Mesangial cell (primary cell): ENCODE data around the gene XPO1. TPM values are rescaled to one million over a fixed set of nuclear protein-coding genes. Genes with fewer than 3 reads are reported as not detected.

Experiments
- total RNA-seq: library from RNA; depleted of rRNA; stranded (reverse); fragments of >200 nt; gene quantifications from 2 replicates; pipeline ENCODE4 v1.2.3, GENCODE V29; 2015

The XPO1 gene, protein sequence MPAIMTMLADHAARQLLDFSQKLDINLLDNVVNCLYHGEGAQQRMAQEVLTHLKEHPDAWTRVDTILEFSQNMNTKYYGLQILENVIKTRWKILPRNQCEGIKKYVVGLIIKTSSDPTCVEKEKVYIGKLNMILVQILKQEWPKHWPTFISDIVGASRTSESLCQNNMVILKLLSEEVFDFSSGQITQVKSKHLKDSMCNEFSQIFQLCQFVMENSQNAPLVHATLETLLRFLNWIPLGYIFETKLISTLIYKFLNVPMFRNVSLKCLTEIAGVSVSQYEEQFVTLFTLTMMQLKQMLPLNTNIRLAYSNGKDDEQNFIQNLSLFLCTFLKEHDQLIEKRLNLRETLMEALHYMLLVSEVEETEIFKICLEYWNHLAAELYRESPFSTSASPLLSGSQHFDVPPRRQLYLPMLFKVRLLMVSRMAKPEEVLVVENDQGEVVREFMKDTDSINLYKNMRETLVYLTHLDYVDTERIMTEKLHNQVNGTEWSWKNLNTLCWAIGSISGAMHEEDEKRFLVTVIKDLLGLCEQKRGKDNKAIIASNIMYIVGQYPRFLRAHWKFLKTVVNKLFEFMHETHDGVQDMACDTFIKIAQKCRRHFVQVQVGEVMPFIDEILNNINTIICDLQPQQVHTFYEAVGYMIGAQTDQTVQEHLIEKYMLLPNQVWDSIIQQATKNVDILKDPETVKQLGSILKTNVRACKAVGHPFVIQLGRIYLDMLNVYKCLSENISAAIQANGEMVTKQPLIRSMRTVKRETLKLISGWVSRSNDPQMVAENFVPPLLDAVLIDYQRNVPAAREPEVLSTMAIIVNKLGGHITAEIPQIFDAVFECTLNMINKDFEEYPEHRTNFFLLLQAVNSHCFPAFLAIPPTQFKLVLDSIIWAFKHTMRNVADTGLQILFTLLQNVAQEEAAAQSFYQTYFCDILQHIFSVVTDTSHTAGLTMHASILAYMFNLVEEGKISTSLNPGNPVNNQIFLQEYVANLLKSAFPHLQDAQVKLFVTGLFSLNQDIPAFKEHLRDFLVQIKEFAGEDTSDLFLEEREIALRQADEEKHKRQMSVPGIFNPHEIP (N-terminal part only)
- total RNA-seq: 49.8 and 96.8 TPM in 2 replicates

GRCh38 chr2:61538200-61538919 is at the start of gene XPO1:
Gene XPO1 (minus strand): TSS chr2:61538356. CDS start chr2:61533897, 4,459 bp downstream.

DNA sequence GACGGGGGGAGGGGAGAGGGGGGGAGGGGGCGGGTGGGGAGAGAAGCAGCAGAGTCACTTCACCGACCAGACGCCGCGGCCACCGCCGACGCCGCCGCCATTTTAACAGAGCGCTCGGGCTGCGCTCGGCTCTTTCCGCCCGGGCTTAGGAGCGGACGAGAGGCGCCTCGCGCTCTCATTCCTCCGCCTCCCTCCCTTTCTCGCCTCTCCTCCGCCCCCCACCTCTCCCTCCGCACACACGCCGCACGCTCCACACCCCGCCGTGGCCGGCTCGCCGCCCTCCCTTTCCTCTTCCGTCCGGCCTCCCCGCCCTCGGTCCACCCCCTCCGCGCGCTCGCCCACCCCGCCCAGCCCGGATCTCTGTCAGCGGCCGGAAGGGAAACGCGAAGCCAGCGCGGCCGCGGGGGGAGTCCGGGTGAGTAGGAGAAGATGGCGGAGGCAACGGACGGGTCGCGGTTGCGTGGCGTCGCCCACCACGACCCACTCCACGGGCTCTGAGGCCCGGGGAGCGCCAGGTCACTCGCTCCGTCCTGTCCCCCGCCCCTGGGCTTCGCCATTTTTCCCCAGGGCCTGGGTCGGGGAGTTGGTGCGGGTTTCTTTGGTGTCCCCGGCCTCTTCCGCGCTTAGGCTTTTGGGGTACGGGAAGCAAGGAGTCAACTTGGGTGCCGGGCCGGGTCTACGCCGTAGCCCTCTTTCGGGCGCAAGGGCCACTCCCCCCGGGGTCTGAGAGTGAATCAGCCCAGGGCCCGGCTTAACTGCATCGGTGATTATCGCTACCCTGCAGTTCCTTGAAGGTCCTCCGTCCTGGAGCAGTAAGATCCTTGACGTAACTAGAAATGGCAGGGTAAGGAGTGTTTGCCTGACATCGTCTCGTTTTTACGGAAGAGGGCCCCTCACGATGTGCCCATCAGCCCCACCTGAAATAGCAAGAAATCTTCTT is 66.9 kb downstream of the XPO1 start, which contains the start of gene USP34:
TSS of gene USP34 (minus strand) at position 123 of the 940 bp plus-strand sequence. CDS start 395 bp downstream, outside the sequence.

Other genes starting within 250 kb of the XPO1 start
- gene USP34, start 67.3 kb downstream of the XPO1 start, total RNA-seq: 55.6 and 56.4 TPM in 2 replicates